NOMO-1 (cell line): Measurements from ENCODE around the gene GRM1.
A peak's percentile ranks its signal among the peaks of the same experiment; 100 is the strongest.
"Not testable (repeated sequence)": the region's sequence is repeated elsewhere in the genome, so short reads cannot be mapped to it uniquely, and the experiment has no call there.

Experiments
- DNase-seq, 2 experiments: peaks; one replicate each; lab custom pipeline; 2025; ENCODE audit not compliant: unreplicated experiment in 2 of 2; lab: John Stamatoyannopoulos, UW

Gene GRM1

GRCh38 chr6:146267447-146267846 is 238.6 kb downstream of the GRM1 start:
- no peak for DNase-seq

- no peak for DNase-seq
Observed at GRCh38 chr6:146267946-146268345, 239.1 kb downstream of the GRM1 start.

GRCh38 chr6:146269482-146269881 is 240.6 kb downstream of the GRM1 start:
- DNase-seq = no peak

GRCh38 chr6:146271163-146271562 is 242.3 kb downstream of the GRM1 start:
- not testable (repeated sequence) for DNase-seq

GRCh38 chr6:146273490-146273889 is 244.6 kb downstream of the GRM1 start:
- DNase-seq = no peak

GRCh38 chr6:146277142-146277541 is 248.3 kb downstream of the GRM1 start:
- DNase-seq = no peak

GRCh38 chr6:146281651-146282362 is 252.9 kb downstream of the GRM1 start:
- DNase-seq = no peak

- no peak for DNase-seq
Observed at GRCh38 chr6:146282837-146283236, 254.0 kb downstream of the GRM1 start.

GRCh38 chr6:146284311-146284710 is 255.4 kb downstream of the GRM1 start:
- DNase-seq = no peak

- DNase-seq = no peak
Observed at GRCh38 chr6:146286961-146287360, 258.1 kb downstream of the GRM1 start.

- no peak for DNase-seq
Observed at GRCh38 chr6:146287691-146288369, 259.0 kb downstream of the GRM1 start.

- peak; percentile 20 to 44 for DNase-seq
Observed at GRCh38 chr6:146289816-146290588, 261.1 kb downstream of the GRM1 start.

- DNase-seq = no peak
Observed at GRCh38 chr6:146290589-146290901, 261.7 kb downstream of the GRM1 start.

- no peak for DNase-seq
Observed at GRCh38 chr6:146292506-146292905, 263.6 kb downstream of the GRM1 start.

- DNase-seq = no peak
Observed at GRCh38 chr6:146295695-146296094, 266.8 kb downstream of the GRM1 start.

GRCh38 chr6:146297815-146298214 is 269.0 kb downstream of the GRM1 start:
- no peak for DNase-seq

- no peak for DNase-seq
Observed at GRCh38 chr6:146300521-146300920, 271.7 kb downstream of the GRM1 start.

GRCh38 chr6:146301764-146302163 is 272.9 kb downstream of the GRM1 start:
- DNase-seq = no peak

GRCh38 chr6:146302994-146303393 is 274.1 kb downstream of the GRM1 start:
- DNase-seq = no peak

- no peak for DNase-seq
Observed at GRCh38 chr6:146304181-146304580, 275.3 kb downstream of the GRM1 start.

GRCh38 chr6:146305092-146305491 is 276.2 kb downstream of the GRM1 start:
- peak in 1 of 2 experiments; percentile 29 for DNase-seq

- DNase-seq = no peak
Observed at GRCh38 chr6:146305951-146306350, 277.1 kb downstream of the GRM1 start.
